NCI-H2196 treated with DMSO at 0.1 percent for 48 hours (cell line): ENCODE results near the gene PPP2R5A.
"Not testable (repeated sequence)": the region's sequence is repeated elsewhere in the genome, so short reads cannot be mapped to it uniquely, and the experiment has no call there.

ENCODE experiments used
- DNase-seq: peaks from one replicate; lab custom pipeline; 2025; ENCODE audit not compliant: unreplicated experiment; lab: John Stamatoyannopoulos, UW

The PPP2R5A gene

DNA sequence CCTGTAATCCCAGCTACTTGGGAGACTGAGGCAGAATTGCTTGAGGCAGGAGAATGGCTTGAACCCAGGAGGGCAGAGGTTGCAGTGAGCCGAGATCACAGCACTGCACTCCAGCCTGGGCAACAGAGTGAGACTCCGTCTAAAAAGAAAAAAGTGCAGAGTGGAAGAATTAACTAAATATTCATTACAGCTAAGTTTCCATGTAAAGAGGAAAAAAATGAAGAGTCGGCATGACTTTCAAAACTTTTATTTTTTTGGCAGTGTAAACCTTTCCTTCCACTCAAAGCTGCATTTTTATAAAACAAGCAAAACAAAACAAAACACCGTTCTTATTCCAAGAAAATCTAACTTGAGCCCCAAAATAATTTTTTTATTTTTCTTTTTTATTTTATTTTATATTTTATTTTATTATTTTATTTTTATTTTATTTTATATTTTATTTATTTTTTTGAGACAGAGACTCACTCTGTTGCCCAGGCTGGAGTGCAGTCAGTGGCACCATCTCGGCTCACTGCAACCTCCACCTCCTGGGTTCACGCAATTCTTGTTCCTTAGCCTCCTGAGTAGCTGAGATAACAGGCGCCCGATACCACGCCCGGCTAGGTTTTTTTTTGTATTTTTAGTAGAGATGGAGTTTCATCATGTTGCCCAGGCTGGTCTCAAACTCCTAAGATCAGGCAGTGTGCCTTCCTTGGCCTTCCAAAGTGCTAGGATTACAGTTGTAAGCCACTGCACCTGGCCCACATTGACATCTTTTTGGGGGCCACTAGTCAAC is 66.6 kb downstream of the PPP2R5A start:
- DNase-seq: no peak

DNA sequence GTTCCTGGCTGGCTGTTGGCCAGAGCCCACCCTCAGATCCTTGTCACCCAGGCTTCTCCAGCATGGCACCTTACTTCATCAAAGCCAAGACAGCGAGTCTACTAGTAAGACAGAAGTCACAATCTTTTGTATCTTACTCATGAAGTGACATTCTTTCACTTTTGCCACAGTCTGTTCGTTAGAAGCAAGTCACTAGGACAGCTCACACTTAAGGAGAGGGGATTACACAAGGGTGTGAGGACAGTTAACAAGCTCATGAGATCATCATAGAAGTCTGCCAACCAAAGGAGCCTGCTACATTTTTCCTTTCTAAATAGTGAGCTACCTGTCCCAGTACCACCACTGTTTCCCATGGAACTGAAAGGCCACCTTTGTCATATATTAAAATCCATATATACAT is 68.0 kb downstream of the PPP2R5A start:
- no peak for DNase-seq

DNA sequence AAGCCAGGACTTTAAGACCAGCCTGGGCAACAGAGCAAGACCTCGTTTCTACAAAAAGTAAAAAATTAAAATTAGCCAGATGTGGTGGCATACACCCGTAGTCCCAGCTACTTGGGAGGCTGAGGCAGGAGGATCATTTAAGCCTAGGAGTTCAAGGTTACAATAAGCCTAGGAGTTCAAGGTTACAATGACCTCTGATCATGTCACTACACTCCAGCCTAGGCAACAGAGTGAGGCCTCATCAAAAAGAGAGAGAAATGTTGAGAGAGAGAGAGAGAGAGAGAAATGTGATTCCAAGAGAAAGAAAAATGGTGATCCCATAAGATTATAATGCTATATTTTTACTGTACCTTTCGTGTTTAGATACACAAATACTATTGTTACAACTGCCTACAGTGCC is 69.3 kb downstream of the PPP2R5A start:
- no peak for DNase-seq

DNA sequence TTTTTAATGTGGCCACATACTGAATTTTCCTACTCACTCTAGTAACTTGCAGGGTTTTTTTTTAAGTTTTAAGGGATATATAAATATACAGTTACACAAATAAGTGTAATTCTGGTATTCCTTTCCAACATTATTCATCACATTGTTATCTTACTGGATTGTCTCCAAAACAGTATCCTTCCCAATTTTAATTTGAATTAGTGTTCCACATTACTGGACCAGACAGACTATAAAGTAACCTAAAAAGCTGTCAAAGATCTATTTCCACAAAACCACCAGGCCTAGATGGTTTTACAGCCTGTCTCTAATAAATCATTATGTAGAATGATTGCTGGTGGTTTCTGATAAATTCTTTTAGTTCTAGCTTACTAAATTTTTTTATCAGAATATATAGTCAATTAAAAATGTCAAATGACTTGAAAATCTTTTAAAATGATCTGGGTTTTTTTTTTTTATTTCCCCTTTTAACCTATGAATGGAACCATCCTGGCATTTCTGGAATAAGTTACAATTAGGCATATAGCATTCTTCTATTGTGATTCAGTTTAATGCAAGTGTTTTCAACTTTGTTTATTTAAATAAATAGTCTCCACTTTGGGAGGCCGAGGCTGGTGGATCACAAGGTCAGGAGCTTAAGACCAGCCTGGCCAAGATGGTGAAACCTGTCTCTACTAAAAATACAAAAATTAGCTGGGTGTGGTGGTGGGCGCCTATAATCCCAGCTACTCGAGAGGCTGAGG is 70.2 kb downstream of the PPP2R5A start:
- no peak for DNase-seq

DNA sequence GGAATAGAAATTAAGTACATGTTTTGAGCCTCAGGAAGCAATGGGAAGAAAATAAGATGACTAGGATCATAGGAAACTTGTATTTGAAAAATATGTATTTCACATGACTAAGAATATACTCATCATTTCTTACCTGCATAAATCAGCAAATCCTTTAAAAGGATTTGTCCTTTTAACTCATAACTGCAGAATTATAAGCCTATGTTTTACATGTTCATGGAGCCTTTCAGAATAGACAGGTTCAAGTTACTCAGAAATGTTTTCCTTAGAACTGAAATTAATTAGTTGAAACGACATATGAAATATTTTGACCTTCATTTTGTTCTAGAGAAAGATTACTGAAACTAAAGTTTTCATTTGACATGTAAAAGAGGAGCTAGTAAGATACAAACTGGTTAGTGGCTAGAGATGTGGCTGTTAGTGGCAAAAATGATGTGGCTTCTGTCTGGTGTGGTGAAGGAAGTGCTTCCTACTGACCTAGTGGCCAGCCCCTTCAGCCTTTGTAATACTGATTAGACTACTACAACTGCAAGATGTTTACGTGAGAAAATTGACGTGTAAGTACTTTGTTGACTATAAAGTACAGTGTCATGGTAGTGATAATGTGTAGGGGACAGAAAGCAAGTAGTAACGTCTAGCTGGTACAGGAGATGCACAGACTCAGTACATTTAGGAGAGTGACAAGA is 74.7 kb downstream of the PPP2R5A start:
- DNase-seq: no peak

DNA sequence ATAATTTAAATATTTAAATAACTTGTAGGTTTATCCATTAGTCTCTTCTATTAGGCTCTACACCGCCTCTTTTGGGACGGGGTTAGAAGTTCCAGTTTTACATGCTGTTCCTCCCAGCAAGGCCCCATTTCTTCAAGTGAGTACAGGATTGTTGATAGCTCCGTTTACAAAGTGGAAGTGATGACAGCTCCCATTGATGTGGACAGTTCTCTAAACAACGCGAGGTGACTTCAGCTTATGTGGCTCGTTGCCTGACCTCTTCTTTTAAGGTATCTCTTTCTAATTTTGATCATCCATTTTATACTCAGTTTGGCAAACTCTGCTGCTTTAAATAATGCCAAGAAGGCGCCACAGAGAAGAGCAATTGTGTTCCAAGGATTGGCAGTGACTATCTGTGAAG is 79.8 kb downstream of the PPP2R5A start:
- no peak for DNase-seq

DNA sequence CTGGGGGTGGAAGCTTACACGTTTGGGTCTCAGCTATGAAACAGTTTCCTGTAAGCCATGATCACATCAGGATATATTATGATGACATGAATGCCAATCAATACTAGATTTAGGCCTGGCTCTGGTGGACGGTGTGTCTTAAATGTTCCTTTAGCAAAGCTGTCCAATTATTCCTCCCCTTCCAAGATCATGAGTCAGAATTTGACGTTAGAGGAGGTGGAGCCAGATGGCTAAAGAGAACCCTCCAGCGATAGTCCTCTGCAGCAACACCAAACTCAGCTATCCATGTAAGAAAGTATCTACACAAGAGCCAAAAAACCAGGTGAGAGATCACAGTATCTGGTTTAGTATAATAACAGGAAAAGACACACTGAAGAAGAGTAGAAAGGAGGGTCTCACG is 81.7 kb downstream of the PPP2R5A start:
- DNase-seq: no peak

DNA sequence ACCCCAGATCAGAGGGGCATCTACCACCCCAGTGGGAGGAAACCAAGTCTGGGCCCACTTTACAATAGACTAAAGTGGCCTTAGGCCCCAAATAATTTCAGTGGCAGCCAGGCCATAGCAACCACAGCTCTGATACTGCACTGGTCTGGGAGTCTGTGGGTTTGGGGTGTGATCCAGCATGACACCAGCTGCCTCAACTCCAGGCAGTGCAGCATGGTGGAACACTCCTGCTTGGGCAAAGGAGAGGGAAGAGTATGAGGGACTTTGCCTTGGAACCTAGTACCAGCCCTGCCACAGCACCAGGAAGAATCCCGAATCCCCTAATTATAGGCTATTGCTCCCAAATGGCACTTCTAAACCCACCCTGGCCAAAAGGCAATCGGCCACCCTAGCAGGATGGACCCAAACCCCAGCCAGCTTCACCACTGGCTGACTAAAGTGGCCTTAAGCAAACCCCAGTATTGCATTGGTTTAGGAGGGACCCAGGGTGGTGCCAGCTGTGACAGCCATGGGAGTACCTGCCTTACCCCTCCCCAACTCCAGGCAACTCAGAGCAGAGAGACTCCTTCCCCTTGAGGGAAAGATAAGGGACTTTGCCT is 82.4 kb downstream of the PPP2R5A start:
- no peak for DNase-seq

DNA sequence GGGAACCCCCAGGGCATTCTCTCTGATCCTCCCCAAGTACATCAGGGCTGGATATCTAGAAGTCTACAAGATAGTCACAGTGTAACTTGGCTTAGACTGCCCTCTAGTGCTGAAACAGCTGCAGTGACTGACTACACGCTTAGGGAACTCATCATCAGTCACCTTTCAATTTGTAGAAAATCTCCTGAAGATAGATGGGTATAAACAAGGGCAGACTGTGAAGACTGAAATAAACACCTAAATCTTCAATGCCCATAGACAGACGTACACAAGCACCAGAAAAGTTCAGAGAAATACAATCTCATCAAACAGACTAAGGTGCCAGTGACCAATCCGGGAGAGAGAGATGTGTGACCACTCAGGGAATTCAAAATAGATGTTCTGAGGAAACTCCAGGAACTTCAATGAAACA is 82.9 kb downstream of the PPP2R5A start:
- peak; percentile 32 for DNase-seq

DNA sequence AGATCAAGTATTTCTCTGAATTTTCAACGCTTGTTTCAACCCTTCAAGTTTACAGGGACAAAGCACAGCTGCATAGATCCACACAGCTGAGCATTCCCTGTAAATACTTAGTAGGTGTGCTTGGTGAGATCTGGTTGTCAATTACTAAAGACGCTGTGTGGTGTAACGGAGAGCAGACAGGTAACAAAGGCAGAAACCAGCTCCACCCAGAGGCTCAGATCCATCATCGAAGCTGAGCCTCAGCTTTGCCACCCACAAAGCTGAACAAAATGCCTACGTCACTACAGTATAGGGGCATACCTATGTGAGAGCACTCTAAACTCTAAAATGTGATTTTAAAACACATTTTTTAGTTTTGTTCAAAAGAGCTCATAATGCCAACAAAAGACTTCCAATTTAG is 90.8 kb downstream of the PPP2R5A start:
- no peak for DNase-seq

DNA sequence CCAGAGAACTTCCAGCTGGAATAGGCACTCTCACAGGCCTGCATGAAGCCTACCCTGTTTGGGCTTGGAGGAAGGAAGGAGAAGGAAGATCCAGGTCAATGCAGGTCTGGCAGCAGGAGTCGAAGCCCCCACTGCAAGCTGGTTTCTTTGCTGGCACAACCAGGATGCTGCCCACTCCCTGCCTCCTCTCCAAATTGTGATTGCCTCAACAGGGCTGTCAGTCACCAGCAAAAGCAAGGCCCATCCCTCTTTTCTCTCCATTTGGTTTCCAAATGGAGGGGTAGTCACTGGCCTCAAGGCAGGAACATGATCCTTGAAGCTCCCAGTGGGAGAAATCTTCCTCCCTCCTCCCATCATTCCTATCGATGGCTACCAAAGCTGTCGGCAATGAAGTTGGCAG is 92.4 kb downstream of the PPP2R5A start:
- DNase-seq: no peak

DNA sequence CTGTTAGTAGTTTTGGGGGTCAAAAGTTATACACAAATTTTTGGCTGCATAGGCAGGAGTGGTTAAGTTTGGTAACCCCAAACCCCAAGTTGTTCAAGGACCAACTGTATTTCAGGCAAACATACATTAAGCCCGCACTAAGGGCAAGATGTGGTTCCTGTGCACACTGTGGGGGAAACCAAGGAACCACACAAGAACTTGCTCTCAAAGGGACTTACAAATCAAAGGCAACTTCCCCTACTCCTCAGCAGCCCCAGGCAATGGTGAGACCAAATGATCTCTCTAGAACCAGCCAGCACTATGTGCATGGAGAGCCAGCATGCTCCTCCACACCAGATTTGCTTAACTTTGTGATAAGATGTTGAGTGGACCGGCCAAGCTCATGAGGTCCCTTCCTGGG is 94.2 kb downstream of the PPP2R5A start:
- no peak for DNase-seq

DNA sequence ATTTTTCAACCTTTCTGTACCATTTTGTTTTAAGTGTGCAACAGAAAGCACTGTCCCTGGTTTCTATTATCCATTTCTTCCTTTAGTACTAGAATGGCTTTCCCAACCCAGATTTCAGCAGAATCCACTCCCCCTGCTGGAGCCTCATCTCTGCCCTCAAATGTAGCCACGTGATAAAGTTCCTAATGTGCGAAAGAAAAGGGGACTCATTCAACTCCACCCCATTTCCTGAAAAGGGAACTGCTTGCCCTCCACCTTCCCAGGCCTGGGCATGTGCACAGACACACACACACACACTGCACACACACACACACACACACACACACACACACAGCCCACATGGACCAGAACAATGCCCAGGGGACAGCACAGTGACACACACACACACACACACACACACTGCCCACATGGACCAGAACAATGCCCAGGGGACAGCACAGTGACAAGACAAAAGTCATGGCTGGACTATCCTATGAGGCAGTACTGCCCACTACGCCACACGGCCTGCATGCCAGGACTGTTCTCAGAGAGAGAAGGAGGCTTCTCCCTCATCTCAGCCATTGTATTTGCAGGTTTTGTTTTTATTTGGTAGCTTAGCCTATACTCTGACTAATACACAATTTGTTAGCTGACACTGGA is 96.3 kb downstream of the PPP2R5A start:
- no peak for DNase-seq

DNA sequence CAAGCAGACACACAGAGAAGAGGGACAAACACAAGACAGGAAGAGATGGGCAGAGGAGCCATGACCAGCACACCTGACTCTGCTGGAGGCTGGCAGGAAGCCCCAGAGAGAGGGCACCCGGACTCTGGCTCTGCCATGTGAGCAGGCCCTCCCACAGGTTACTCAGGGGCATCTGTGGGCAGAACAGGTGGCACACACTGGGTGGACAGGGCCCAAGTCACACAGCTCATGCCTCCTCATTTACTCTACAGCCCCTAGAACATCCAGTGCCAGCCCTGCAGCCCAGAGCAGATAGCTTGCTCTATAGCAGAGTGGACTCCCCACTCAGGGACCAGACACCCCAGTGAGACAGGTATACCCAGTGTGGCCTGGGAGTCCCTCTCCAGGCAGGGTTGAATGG is 100.8 kb downstream of the PPP2R5A start:
- no peak for DNase-seq

DNA sequence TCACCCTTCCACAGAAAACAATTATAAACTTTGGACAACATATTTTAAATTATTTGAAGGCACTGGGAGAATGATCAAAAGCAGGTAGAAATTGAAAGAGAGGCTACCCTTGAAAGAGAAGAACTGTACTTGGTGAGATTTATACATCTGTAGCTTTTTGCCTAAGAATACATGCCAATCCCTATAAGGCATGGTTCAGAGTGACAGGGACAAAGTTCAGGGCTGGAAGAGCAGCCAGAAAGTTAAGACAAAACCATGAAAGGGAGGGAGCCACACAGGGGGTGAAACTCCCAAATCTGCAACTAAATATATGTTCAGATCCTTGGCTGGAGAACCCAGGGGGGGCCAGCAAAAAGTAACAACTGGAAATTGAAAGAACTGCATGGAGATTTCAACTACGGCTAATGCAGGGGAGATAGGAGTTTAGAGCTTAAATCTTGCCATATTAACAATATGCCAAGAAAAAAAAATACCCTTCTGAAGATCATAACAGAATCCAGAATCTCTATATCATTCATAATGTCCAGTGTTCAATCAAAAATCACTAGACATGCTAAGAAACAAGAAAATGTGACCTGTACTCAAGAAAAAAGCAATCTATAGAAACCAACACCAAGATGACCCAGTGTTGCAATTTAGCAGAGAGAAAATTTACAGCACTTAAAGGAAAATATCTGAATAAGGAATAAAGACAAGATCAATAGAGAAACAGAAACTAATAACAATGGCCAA is 103.9 kb downstream of the PPP2R5A start:
- DNase-seq: no peak

DNA sequence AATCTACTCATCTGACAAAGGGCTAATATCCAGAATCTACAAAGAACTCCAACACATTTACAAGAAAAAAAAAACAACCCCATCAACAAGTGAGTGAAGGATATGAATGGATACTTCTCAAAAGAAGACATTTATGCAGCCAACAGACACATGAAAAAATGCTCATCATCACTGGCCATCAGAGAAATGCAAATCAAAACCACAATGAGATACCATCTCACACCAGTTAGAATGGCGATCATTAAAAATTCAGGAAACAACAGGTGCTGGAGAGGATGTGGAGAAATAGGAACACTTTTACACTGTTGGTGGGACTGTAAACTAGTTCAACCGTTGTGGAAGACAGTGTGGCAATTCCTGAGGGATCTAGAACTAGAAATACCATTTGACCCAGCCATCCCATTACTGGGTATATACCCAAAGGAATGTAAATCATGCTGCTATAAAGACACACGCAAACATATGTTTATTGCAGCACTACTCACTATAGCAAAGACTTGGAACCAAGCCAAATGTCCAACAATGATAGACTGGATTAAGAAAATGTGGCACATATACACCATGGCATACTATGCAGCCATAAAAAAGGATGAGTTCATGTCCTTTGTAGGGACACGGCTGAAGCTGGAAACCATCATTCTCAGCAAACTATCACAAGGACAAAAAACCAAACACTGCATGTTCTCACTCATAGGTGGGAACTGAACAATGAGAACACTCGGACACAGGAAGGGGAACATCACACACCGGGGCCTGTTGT is 110.6 kb downstream of the PPP2R5A start:
- not testable (repeated sequence) for DNase-seq

DNA sequence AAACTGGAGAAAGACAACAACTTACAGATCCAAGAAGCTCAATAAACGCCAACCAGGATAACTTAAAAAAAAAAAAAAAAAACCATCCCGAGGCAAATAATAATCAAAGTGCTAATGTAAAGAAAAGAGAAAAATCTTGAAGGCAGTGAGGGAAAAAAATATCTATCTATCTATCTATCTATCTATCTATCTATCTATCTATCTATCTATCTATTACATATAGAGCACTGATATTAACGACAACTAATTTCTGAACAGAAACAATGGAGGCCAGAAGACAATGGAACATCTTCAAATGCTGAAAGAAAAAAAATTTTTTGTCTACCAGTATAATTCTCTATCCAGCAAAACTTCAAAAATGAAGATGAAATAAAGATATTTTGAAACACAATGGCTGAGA is 111.4 kb downstream of the PPP2R5A start:
- DNase-seq: no peak

DNA sequence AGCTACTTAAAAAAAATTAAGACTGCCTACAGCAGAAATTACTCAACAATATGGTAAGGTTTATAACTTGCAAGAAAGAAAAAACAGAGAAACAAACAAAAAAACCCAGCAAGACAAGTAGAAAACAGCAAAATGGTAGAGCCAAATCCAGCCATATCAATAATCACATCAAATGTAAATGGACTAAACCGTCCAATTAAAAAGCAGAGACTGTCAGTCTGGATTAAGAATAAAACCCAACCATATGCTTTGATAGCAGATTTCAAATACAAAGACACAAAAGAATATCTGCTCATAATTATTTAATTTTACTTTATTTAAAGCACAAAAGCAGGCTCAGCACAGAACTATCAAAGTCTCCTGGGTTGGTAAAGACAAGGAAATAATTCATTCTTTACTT is 112.0 kb downstream of the PPP2R5A start:
- DNase-seq: no peak

DNA sequence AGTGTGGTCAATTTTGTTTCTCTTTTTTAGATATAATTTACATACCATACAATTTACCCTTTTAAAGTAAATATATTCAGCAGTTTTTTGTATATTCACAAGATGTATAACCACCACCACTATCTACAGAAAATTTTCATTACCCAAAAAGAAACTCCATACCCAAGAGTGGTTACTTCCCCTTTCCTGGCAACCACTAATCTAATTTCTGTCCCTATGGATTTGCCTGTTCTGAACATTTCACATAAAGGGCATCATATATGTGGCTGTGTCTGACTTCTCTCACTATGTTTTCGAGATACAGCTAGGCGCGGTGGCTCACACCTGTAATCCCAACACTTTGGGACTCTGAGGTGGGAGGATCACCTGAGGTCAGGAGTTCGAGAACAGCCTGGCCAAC is 115.8 kb downstream of the PPP2R5A start:
- DNase-seq: no peak
